ENCODE data around the gene FRMD4A.

DNA sequence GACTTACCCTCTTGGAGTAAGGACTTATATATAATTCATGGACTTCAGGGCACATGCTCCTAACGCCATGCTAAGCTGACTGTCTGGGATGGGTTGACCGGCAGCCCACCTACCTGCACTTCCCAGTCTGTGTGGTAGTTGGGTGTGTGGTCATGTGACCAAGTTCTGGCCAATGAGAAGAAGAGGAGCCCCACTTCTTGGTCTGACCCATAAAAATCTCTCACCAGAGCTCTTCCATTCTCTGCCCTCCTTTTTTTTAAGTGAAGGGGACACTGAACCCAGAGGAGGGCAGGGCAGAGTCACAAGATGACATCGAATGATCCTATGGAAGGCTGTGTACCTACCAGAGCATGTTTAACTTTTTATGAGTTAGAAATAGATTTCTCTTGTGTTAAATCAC is 370.1 kb downstream of the FRMD4A start:
- TF ChIP-seq ARNT (IDR thresholded peaks at IDR 0.05) (no peak), TARDBP (IDR thresholded peaks at IDR 0.05) (no peak), FOXK2 (IDR thresholded peaks at IDR 0.05) (no peak), BHLHE40 (IDR thresholded peaks at IDR 0.05; ENCODE audit: borderline replicate concordance) (no peak), SP1 (IDR thresholded peaks at IDR 0.05) (no peak), NFRKB (IDR thresholded peaks at IDR 0.05) (no peak), ELF4 (IDR thresholded peaks at IDR 0.05) (no peak), FOXM1 (IDR thresholded peaks at IDR 0.05; ENCODE audit: borderline replicate concordance) (no peak), FOXA1 (IDR thresholded peaks at IDR 0.05) (no peak), ZNF384 (IDR thresholded peaks at IDR 0.05) (no peak), SUZ12 (IDR thresholded peaks at IDR 0.05) (no peak)
- TF ChIP-seq, protein P1, sequence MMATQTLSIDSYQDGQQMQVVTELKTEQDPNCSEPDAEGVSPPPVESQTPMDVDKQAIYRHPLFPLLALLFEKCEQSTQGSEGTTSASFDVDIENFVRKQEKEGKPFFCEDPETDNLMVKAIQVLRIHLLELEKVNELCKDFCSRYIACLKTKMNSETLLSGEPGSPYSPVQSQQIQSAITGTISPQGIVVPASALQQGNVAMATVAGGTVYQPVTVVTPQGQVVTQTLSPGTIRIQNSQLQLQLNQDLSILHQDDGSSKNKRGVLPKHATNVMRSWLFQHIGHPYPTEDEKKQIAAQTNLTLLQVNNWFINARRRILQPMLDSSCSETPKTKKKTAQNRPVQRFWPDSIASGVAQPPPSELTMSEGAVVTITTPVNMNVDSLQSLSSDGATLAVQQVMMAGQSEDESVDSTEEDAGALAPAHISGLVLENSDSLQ (IDR thresholded peaks at IDR 0.05): no peak
